ENCODE results near the gene SLC7A5.
A peak's percentile ranks its signal among the peaks of the same experiment; 100 is the strongest.
"Not testable (repeated sequence)": the region's sequence is repeated elsewhere in the genome, so short reads cannot be mapped to it uniquely, and the experiment has no call there.

The SLC7A5 gene

GRCh38 chr16:87831421-87832136, 37.7 kb downstream of the SLC7A5 start:
- no peak for DNase-seq

DNA sequence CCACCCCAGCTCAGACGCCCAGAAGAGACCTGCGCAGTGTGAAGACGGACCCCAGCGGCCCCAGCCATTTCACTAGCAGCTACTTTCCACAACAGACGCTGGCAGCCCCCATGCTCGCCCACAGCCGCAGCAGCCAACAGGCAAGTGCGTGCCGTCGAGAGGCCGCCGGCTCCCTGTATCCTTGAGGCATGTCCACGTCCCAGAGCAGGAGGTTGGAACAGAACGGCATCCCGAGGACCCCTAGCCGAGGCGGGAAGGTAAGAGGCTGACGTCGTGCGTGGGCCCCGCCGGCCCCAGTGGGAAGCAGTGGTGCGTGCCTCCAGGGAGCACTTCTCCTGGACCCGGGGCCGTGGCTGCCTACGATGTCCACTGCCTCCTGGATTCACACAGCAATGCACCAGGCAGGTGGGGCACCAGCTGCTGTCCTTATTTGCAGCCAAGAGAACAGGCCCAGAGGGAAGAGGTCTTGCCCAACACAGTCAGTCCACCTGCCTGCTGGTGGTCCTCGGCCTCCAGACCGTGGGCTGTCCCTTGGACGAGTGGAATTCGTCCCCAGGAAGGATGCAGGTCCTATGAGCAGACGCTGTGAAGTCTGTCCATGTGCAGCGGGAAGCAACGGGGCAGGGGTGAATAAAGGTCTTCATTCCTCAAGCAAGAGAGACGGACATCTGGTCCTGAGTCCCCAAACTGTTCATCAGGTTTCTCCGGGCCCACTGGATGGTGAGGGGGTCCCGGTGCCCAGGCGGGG, 38.5 kb downstream of the SLC7A5 start:
- DNase-seq: no peak

DNA sequence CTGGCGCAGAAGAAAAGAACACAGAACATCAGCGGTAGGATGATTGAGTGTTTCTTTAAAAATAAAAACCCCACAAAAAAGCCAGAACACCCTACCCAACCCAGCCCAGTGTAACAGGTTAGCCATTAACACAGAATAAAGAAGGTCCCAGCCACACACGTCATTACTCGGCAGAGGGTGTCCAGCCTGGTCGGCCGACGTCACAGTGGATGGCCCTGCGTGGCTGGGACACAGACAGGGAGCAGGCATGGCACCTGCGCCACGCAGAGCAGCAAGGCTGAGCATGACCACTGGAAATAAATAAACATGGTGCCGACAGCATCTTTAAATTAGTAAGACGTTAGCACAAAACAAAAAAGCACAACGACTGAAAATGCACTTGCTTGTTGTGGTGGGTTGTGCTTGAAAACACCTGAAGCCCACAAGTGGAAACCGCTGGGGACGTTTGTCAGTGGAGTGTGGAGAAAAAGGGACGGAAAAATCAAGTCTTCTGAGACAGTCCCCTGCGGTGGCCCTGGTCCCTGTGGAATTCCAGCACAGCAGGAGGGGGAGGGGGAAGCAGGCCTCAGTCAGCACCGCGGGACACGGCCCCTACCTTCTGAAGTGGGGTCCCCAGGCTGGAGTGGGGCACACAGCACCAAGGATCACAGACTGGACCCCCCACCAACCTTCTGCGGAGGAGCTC, 39.2 kb downstream of the SLC7A5 start:
- DNase-seq: no peak

DNA sequence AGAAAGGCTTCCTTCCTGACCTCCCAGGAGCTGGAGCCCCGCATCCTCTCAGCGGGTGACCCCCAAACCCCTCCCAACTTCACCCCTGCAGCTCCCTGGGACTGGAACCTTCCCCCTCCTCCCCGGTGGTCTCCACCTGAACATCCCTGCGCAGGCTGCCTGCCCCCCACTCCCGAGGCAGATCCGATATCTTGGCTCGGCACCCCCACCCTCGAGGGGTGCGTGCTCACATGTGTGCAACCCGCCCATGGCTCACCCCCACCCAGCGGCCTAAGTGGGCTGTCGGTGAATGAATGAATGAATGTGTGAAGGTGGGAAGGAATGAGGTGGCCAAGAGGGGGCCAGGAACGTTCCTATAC, 39.7 kb downstream of the SLC7A5 start:
- DNase-seq: no peak

- DNase-seq: peak; percentile 62
Measured at GRCh38 chr16:87828907-87829621, 40.2 kb downstream of the SLC7A5 start.

- peak; percentile 50 for DNase-seq
Measured at GRCh38 chr16:87828071-87828906, 41.0 kb downstream of the SLC7A5 start.

- not testable (repeated sequence) for DNase-seq
Measured at GRCh38 chr16:87827588-87827915, 41.8 kb downstream of the SLC7A5 start.

DNA sequence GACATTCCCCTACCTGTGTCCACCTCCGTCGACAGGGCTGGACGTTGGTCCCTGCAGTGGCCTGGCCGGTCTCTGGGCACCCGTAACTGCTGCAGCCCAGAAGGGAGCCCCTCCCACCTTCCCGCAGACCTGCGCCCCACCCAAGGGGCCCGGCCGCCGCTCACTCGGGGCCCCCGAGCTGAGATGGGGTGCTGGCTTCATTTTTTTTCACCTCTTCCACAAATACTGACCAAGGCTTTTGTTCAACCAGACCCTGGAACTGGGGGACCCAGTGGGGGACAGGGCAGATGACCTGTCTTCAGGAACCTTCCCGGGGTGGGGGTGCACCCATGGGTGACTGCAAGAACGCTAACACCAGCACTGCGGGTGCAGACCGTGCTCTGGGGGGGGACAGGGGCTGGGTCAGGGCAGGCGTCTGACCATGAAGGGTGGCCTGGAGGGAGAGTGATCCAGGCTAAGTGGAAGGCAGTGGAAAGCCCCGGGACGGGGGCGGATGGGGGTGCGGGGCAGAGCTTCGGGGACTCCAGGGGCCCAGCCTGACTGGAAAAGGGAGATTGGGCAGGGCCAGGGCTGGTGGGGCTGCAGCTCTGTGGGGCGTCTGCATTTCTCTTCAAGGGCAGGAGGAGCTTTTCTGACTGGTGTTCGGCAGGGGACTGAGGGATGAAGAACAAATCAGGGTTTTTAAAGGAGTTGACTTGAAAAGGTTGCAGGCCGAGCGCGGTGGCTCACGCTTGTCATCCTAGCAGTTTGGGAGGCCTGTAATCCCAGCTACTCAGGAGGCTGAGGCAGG, 42.3 kb downstream of the SLC7A5 start:
- DNase-seq: no peak

DNA sequence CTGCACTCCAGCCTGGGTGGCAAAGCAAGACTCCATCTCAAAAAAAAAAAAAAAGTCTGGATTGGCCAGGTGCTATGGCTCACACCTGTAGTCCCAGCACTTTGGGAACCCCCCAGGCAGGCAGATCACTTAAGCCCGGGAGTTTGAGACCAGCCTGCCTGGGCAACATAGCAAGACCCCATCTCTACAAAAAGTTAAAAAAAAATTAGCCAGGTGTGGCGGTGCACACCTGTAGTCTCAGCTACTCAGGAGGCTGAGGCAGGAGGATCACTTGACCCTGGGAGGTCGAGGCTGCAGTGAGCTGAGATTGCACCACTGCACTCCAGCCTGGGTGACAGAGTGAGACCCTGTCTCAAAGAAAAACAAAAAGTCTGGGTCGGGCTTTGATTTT, 42.9 kb downstream of the SLC7A5 start:
- not testable (repeated sequence) for DNase-seq

DNA sequence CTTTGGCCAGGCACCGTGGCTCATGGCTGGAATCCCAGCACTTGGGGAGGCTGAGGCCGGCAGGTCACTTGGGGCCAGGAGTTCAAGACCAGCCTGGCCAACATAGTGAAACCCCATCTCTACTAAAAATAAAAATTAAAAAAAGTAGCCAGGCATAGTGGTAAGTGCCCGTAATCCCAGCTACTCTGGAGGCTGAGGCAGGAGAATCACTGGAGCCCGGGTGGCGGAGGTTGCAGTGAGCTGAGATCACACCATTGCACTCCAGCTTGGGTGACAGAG, 43.5 kb downstream of the SLC7A5 start:
- not testable (repeated sequence) for DNase-seq

DNA sequence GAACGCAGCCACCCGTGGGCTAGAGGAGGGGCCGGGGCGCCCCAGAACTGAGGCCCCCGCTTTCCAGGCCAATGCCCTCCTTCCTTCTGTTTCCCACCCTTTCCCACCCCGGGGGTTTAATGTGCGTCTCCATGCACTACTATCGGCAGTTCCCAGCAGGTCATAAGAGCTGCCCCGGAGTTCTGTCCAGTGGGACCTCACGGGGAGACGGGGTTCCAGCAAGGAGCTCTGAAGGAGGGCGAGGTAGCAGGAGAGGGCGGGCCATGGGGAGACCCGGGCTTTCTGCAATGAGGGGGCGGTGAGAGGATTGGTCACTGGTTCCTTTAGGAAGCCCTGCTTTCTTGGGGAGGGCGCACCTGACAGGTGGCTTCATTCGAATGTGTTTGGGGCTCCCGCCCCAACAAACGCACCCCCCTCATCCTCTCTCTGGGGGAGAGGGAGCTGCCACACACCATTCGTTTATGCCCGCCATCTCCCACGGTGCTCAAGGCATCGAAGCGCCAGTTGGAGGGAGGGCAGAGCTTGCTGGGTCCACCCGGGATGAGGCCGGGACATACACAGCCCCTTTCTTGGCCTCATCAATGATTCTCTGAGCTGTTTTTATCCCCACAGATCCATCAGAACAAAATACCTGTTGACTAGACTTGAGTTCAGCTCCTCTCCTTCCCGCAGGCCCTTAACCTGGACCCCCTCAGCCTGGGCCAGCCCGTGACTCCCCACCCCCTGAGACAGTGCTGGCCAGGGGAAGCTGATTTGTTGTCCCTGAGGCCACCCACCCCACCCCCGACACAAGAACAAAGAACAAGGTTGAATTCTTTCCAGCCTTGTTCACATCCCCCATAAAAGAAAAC, 44.1 kb downstream of the SLC7A5 start:
- no peak for DNase-seq

GRCh38 chr16:87824016-87824990, 45.0 kb downstream of the SLC7A5 start:
- DNase-seq: no peak

DNA sequence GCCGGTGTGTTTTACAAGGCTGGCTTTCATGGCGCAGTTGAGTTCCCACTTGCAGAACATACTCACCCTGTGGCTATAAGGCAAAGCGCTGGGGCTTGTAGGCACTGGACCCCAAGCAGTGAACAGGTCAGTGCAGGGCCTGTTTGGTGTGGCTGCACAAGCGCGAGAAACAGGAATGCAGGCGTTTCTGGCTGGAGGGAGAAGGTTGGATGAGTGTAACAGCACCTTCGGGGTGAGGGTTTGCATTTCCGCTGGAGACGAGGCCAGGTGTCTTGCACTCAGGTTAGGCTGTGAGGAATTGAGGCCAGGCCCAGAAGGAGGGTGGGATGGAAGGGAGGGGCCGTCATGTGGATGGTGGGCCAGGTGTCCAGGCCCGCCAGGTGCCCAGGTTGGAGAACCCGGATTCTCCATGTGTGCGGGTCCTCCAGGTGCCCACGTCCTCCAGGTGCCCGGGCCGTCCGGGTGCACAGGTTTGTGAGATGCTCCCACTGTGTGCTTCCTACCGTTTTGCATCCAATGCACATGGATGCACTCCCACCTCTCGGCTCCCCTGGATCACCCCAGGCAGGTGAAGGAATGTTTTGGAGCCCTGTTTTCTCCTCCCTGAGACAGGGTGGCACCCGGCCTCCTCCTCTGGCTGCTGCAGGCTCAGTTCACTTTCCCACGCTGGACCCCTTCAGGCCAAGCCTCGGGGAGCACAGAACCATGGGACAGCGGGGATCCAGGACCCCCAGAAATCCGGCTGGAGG, 46.0 kb downstream of the SLC7A5 start:
- DNase-seq: no peak

GRCh38 chr16:87822108-87822970, 47.0 kb downstream of the SLC7A5 start:
- DNase-seq: no peak

GRCh38 chr16:87821376-87822107, 47.8 kb downstream of the SLC7A5 start:
- DNase-seq: no peak

- no peak for DNase-seq
Measured at GRCh38 chr16:87819983-87820382, 49.3 kb downstream of the SLC7A5 start.

DNA sequence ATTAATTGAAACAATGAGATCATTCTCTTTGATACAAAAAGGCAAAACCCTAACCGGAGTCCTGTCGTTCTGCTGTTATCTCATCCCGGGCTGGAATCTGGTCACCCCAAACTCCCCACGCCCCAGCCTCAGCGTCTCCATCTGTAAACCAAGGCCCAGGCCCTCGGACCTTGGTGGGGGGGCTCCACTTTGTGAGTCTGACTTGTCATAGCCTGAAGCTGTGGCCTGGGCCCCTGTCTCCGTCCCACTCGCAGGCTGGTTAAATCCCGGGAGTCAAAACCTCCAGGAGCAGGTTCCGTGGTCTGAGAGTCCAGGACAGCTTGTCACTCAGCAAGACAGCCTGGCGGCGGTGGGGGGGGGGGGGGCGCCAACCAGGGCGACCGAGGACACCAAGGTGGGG, 50.0 kb downstream of the SLC7A5 start:
- no peak for DNase-seq

Measured in NCI-H1436 (cell line).